HFFc6 (cell line): ENCODE data around the gene FNTB. TPM values are rescaled to one million over a fixed set of nuclear protein-coding genes. Genes with fewer than 3 reads are reported as not detected.

ENCODE experiments used
- DNase-seq: peaks from one replicate; pipeline ENCODE4 v3.0.0-alpha.2; 2018
- H3K27ac Mint-ChIP-seq: 2 replicates; pipeline ENCODE4 v1.8.0; 2020; ENCODE audit warnings: mild to moderate bottlenecking, mixed read lengths
- H3K27me3 Mint-ChIP-seq: 2 replicates; pipeline ENCODE4 v1.8.0; 2021; ENCODE audit warnings: mild to moderate bottlenecking, moderate library complexity, mixed read lengths; ENCODE audit not compliant: insufficient read depth
- H3K36me3 Mint-ChIP-seq: 2 replicates; pipeline ENCODE4 v1.8.0; 2021; ENCODE audit warnings: low read depth, mixed read lengths
- H3K4me1 Mint-ChIP-seq: 2 replicates; pipeline ENCODE4 v1.8.0; 2020; ENCODE audit warnings: low read depth, mixed read lengths
- H3K4me3 Mint-ChIP-seq: 2 replicates; pipeline ENCODE4 v1.8.0; 2020; ENCODE audit warnings: mild to moderate bottlenecking, moderate library complexity, mixed read lengths
- H3K9me3 Mint-ChIP-seq: 2 replicates; pipeline ENCODE4 v1.8.0; 2020; ENCODE audit warnings: mild to moderate bottlenecking, mixed read lengths
- CTCF ChIP-seq: fragments of 200-600 bp; sonication (generic); IDR thresholded peaks from 2 replicates; pipeline ENCODE4 v1.5.0; 2021; ENCODE audit warnings: antibody characterized with exemption, mild to moderate bottlenecking
- total RNA-seq, 6 experiments: library from RNA; stranded (reverse); fragmentation: NEBNext Ultra II Directional; extraction: Animal tissue kit (Norgen Biotek cat#: 25700); gene quantifications; 2 replicates in 1 of 6; 3 replicates in 5 of 6; pipeline ENCODE4 v1.2.3, GENCODE V29; 2021

FNTB gene
- total RNA-seq, 6 experiments from 2014 or later: 14.1 to 22.7 (median 18.0) TPM

GRCh38 chr14:64983439-64984310, 3.0 kb upstream of the FNTB start:
- Mint-ChIP-seq H3K9me3 (no peaks in the 10 kb centered on the region), H3K27ac (no peak overlapping the region), H3K27me3 (peaks cover 5% of the 10 kb centered on the region), H3K4me3 (peak overlapping the region; percentile 86), H3K36me3 (no peaks in the 10 kb centered on the region), H3K4me1 (peaks cover 22% of the 10 kb centered on the region)
- peak; percentile 45 for DNase-seq
- peak; percentile 88 for TF ChIP-seq CTCF

GRCh38 chr14:64987438-64987767, 708 bp downstream of the FNTB start:
- TF ChIP-seq CTCF: no peak
- Mint-ChIP-seq H3K27me3 (peaks cover 4% of the 10 kb centered on the region), H3K4me1 (peaks cover 26% of the 10 kb centered on the region), H3K27ac (peak overlapping the region; percentile 90), H3K36me3 (no peaks in the 10 kb centered on the region), H3K4me3 (peak overlapping the region; percentile 93), H3K9me3 (no peaks in the 10 kb centered on the region)
- no peak for DNase-seq

- H3K27me3 Mint-ChIP-seq: peaks cover 2% of the 10 kb centered on the region; the same call in 1 of the 2 replicates
- peaks cover 25% of the 10 kb centered on the region for H3K4me1 Mint-ChIP-seq
- H3K9me3 Mint-ChIP-seq: no peaks in the 10 kb centered on the region
- no peak for DNase-seq
- H3K4me3 Mint-ChIP-seq: no peak overlapping the region
- H3K27ac Mint-ChIP-seq: no peak overlapping the region
- H3K36me3 Mint-ChIP-seq: no peaks in the 10 kb centered on the region
- TF ChIP-seq CTCF: no peak
These were observed 3.6 kb downstream of the FNTB start for GRCh38 chr14:64990296-64990695.

GRCh38 chr14:64990939-64991338, 4.2 kb downstream of the FNTB start:
- DNase-seq: no peak
- Mint-ChIP-seq H3K27me3 (peaks cover 2% of the 10 kb centered on the region; the same call in 1 of the 2 replicates), H3K9me3 (no peaks in the 10 kb centered on the region), H3K4me3 (no peak overlapping the region), H3K36me3 (no peaks in the 10 kb centered on the region), H3K27ac (no peak overlapping the region), H3K4me1 (peaks cover 23% of the 10 kb centered on the region)
- TF ChIP-seq CTCF: no peak

GRCh38 chr14:64992328-64992885, 5.7 kb downstream of the FNTB start:
- Mint-ChIP-seq H3K27ac (no peak overlapping the region), H3K36me3 (peaks cover 5% of the 10 kb centered on the region; the same call in 1 of the 2 replicates), H3K9me3 (no peaks in the 10 kb centered on the region), H3K4me3 (no peak overlapping the region), H3K4me1 (peaks cover 22% of the 10 kb centered on the region), H3K27me3 (peaks cover 4% of the 10 kb centered on the region; the same call in 1 of the 2 replicates)
- TF ChIP-seq CTCF: no peak
- no peak for DNase-seq
